Measurements from ENCODE around the gene EPB41L4A. TPM values are rescaled to one million over a fixed set of nuclear protein-coding genes. Genes with fewer than 3 reads are reported as not detected.
"Not testable (repeated sequence)": the region's sequence is repeated elsewhere in the genome, so short reads cannot be mapped to it uniquely, and the experiment has no call there.

The EPB41L4A gene, protein sequence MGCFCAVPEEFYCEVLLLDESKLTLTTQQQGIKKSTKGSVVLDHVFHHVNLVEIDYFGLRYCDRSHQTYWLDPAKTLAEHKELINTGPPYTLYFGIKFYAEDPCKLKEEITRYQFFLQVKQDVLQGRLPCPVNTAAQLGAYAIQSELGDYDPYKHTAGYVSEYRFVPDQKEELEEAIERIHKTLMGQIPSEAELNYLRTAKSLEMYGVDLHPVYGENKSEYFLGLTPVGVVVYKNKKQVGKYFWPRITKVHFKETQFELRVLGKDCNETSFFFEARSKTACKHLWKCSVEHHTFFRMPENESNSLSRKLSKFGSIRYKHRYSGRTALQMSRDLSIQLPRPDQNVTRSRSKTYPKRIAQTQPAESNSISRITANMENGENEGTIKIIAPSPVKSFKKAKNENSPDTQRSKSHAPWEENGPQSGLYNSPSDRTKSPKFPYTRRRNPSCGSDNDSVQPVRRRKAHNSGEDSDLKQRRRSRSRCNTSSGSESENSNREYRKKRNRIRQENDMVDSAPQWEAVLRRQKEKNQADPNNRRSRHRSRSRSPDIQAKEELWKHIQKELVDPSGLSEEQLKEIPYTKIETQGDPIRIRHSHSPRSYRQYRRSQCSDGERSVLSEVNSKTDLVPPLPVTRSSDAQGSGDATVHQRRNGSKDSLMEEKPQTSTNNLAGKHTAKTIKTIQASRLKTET
- 10 to 100 TPM in 4 of 8 experiments, 1 to 10 TPM in 2, under 1 TPM in 2; 0.70 to 17.5 (median 11.1) TPM for total RNA-seq

DNA sequence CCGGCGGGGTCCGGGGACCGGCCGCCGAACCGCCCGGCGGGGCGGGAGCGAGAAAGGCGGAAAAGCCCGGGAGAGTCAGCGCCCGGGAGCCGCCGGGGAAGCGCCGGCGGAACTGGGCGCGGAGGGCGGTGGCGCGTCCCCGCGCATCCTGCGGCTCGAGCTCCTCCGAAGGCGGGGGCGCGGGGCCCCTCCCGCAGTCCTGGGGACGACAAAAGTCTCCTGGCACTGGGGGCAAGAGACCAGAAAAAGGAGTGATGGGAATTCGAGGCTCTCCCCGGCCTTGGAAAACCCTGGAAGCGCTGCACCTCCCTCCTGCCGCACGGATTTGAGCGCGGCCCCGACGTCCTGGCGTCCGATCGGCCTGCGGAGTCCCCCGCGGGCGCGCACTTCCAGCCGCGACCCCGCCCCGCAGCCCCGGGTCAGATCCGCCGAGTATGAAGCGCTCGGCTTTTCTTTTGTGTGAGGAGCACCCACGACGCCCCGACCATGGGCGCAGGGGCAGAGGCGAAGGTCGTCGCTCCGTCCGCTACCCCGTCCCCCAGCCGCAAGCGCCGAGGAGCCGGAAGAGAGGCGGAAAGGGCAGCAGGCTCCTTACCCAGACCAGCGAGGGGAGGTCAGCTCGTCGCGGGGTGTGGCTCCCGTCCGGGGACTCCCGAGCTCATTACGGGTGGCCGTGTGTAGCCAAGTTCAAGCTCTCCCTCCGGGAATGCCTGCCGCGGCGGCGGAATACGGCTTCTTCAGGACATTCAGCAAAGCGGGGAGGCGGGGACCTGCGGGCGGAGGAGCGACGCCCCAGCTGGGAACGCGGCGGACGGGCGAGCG, at the start of gene EPB41L4A:
Gene EPB41L4A (minus strand): TSS at position 114 of the 822 bp plus-strand sequence. CDS start 238 bp downstream, outside the sequence.
- H3K27ac ChIP-seq = peak within 1 kb of the TSS; percentile 1 to 42
- in situ Hi-C loops (cut with MboI; ENCODE audit: low pct_unique_long_range_greater_than_20kb in 2 of 9, low sequenced_read_pairs in 9 of 9, unreplicated experiment in 9 of 9) = loop anchor here in 6 of 9 experiments (25.0 kb wide), 1 partner anchor 207 kb away; no protein-coding TSS in a partner anchor

GRCh38 chr5:112467485-112467884, 48.4 kb upstream of the EPB41L4A start:
- Histone ChIP-seq H3K27ac (no peak overlapping the region), H3K4me1 (replicated peaks in 1 of 2) (no peaks in the 10 kb centered on the region), H3K4me3 (no peak overlapping the region)
- ATAC-seq (replicated peaks in 6 of 8) = peak in 2 of 8 experiments; percentile 75 to 79
- in situ Hi-C loops (cut with MboI; ENCODE audit: low pct_unique_long_range_greater_than_20kb in 2 of 9, low sequenced_read_pairs in 9 of 9, unreplicated experiment in 9 of 9) = no loop called here
- WGBS, 10 experiments = 20 to 100% (median 100%) methylated on average over 1 of the region's 1 CpG; no CpG with 5 or more reads in 5 of the 10 experiments

More for the DNA sequence above, at the start of gene EPB41L4A:
- H3K4me3 ChIP-seq = peak within 1 kb of the TSS; percentile 62 to 95 (median 82)
- ATAC-seq (replicated peaks in 6 of 8) = peak; percentile 9 to 43 (median 29)
- H3K4me1 ChIP-seq (replicated peaks in 1 of 2) = peaks cover 3 to 19% of the 10 kb centered on the region in 2 donors
- 0% methylated on average over 1 to 12 of the region's 103 CpGs; no CpG with 5 or more reads in 6 of the 10 experiments for WGBS, 10 experiments

DNA sequence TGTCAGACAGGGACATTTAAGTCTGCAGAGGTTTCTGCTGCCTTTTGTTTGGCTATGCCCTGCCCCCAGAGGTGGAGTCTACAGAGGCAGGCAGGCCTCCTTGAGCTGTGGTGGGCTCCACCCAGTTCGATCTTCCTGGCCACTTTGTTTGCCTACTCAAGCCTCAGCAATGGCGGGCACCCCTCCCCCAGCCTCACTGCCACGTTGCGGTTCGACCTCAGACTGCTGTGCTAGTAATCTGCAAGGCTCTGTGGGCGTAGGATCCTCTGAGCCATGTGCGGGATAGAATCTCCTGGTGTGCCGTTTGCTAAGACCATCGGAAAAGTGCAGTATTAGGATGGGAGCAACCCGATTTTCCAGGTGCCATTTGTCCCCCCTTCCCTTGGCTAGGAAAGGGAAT, 47.2 kb upstream of the EPB41L4A start:
- 20 to 100% (median 80%) methylated on average over 1 to 4 of the region's 10 CpGs; no CpG with 5 or more reads in 5 of the 10 experiments for WGBS, 10 experiments

DNA sequence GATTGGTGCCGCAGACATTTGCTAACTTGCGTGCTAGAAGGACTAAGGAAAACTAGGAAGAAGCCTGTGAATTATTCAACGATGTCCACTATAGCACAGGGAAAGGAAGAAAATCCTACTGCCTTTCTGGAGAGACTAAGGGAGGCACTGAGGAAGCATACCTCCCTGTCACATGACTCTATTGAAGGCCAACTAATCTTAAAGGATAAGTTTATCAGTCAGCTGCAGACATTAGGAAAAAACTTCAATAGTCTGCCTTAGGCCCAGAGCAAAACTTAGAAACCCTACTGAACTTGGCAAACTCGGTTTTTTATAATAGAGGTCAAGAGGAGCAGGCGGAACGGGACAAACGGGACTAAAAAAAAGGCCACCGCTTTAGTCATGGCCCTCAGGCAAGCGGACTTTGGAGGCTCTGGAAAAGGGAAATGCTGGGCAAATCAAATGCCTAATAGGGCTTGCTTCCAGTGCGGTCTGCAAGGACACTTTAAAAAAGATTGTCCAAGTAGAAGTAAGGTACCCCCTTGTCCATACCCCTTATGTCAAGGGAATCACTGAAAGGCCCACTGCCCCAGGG, 28.2 kb upstream of the EPB41L4A start:
- 43 to 94% (median 84%) methylated on average over 2 to 10 of the region's 10 CpGs; no CpG with 5 or more reads in 1 of the 10 experiments for WGBS, 10 experiments
- H3K4me3 ChIP-seq; in situ Hi-C loops (cut with MboI; ENCODE audit: low pct_unique_long_range_greater_than_20kb in 2 of 9, low sequenced_read_pairs in 9 of 9, unreplicated experiment in 9 of 9); H3K27ac ChIP-seq; H3K4me1 ChIP-seq (replicated peaks in 1 of 2); ATAC-seq (replicated peaks in 6 of 8): not testable (repeated sequence)

More for the DNA sequence above, 47.2 kb upstream of the EPB41L4A start:
- H3K4me1 ChIP-seq (replicated peaks in 1 of 2); ATAC-seq (replicated peaks in 6 of 8); in situ Hi-C loops (cut with MboI; ENCODE audit: low pct_unique_long_range_greater_than_20kb in 2 of 9, low sequenced_read_pairs in 9 of 9, unreplicated experiment in 9 of 9); H3K4me3 ChIP-seq; H3K27ac ChIP-seq: not testable (repeated sequence)

GRCh38 chr5:112445626-112446350, 26.7 kb upstream of the EPB41L4A start:
- H3K27ac ChIP-seq = no peak overlapping the region
- 25 to 92% (median 63%) methylated on average over 2 to 5 of the region's 6 CpGs; no CpG with 5 or more reads in 1 of the 10 experiments for WGBS, 10 experiments
- H3K4me3 ChIP-seq = no peak overlapping the region
- no peaks in the 10 kb centered on the region for H3K4me1 ChIP-seq (replicated peaks in 1 of 2)
- in situ Hi-C loops (cut with MboI; ENCODE audit: low pct_unique_long_range_greater_than_20kb in 2 of 9, low sequenced_read_pairs in 9 of 9, unreplicated experiment in 9 of 9) = no loop called here
- no peak for ATAC-seq (replicated peaks in 6 of 8)

DNA sequence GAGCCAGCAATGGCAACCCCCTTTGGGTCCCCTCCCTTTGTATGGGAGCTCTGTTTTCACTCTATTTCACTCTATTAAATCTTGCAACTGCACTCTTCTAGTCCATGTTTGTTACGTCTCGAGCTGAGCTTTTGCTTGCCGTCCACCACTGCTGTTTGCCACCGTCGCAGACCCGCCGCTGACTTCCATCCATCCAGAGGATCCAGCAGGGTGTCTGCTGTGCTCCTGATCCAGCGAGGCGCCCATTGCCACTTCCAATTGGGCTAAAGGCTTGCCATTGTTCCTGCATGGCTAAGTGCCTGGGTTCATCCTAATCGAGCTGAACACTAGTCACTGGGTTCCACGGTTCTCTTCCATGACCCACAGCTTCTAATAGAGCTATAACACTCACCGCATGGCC, 24.9 kb upstream of the EPB41L4A start:
- H3K4me1 ChIP-seq (replicated peaks in 1 of 2); ATAC-seq (replicated peaks in 6 of 8); H3K27ac ChIP-seq; H3K4me3 ChIP-seq; in situ Hi-C loops (cut with MboI; ENCODE audit: low pct_unique_long_range_greater_than_20kb in 2 of 9, low sequenced_read_pairs in 9 of 9, unreplicated experiment in 9 of 9): not testable (repeated sequence)
- WGBS, 10 experiments = 87 to 100% (median 90%) methylated on average over 1 to 10 of the region's 12 CpGs; no CpG with 5 or more reads in 6 of the 10 experiments

DNA sequence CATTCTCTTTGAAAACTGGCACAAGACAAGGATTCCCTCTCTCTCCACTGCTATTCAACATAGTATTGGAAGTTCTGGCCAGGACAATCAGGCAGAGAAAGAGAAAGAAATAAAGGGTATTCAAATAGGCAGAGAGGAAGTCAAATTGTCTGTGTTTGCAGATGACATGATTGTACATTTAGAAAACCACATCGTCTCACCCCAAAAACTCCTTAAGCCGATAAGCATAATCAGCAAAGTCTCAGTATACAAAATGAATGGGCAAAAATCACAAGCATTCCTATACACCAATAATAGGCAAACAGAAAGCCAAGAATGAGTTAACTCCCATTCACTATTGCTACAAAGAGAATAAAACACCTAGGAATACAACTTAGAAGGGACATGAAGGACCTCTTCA, 21.0 kb upstream of the EPB41L4A start:
- no peak for ATAC-seq (replicated peaks in 6 of 8)
- Histone ChIP-seq H3K4me1 (replicated peaks in 1 of 2) (no peaks in the 10 kb centered on the region), H3K4me3 (no peak overlapping the region), H3K27ac (no peak overlapping the region)
- WGBS, 10 experiments = 21 to 100% (median 93%) methylated on average over 1 to 2 of the region's 2 CpGs; no CpG with 5 or more reads in 5 of the 10 experiments
- in situ Hi-C loops (cut with MboI; ENCODE audit: low pct_unique_long_range_greater_than_20kb in 2 of 9, low sequenced_read_pairs in 9 of 9, unreplicated experiment in 9 of 9) = no loop called here

- WGBS, 10 experiments = 62 to 100% (median 65%) methylated on average over 2 of the region's 2 CpGs; no CpG with 5 or more reads in 7 of the 10 experiments
- ATAC-seq (replicated peaks in 6 of 8) = no peak
- H3K27ac ChIP-seq = no peak overlapping the region
- no peak overlapping the region for H3K4me3 ChIP-seq
- in situ Hi-C loops (cut with MboI; ENCODE audit: low pct_unique_long_range_greater_than_20kb in 2 of 9, low sequenced_read_pairs in 9 of 9, unreplicated experiment in 9 of 9) = no loop called here
- H3K4me1 ChIP-seq (replicated peaks in 1 of 2) = no peaks in the 10 kb centered on the region
These were observed 17.1 kb upstream of the EPB41L4A start for GRCh38 chr5:112436144-112436543.

- Histone ChIP-seq H3K4me3 (no peak overlapping the region), H3K4me1 (replicated peaks in 1 of 2) (no peaks in the 10 kb centered on the region), H3K27ac (no peak overlapping the region)
- 0 to 83% (median 20%) methylated on average over 1 of the region's 1 CpG; no CpG with 5 or more reads in 3 of the 10 experiments for WGBS, 10 experiments
- in situ Hi-C loops (cut with MboI; ENCODE audit: low pct_unique_long_range_greater_than_20kb in 2 of 9, low sequenced_read_pairs in 9 of 9, unreplicated experiment in 9 of 9) = no loop called here
- ATAC-seq (replicated peaks in 6 of 8) = peak in 3 of 8 experiments; percentile 82 to 100 (median 99)
These were observed 15.6 kb upstream of the EPB41L4A start for GRCh38 chr5:112434641-112435040.

GRCh38 chr5:112426202-112426601, 7.1 kb upstream of the EPB41L4A start:
- H3K4me3 ChIP-seq; in situ Hi-C loops (cut with MboI; ENCODE audit: low pct_unique_long_range_greater_than_20kb in 2 of 9, low sequenced_read_pairs in 9 of 9, unreplicated experiment in 9 of 9): not testable (repeated sequence)

GRCh38 chr5:112419986-112420864, 1.1 kb upstream of the EPB41L4A start:
- Histone ChIP-seq H3K4me1 (replicated peaks in 1 of 2) (peaks cover 3 to 19% of the 10 kb centered on the region in 2 donors), H3K4me3 (peak overlapping the region; percentile 62 to 95 (median 82)), H3K27ac (peak overlapping the region in 1 of 2 donors; percentile 42)
- in situ Hi-C loops (cut with MboI; ENCODE audit: low pct_unique_long_range_greater_than_20kb in 2 of 9, low sequenced_read_pairs in 9 of 9, unreplicated experiment in 9 of 9) = loop anchor here in 6 of 9 experiments (25.0 kb wide), 1 partner anchor 208 kb away; no protein-coding TSS in a partner anchor
- peak; percentile 80 to 95 (median 91) for ATAC-seq (replicated peaks in 6 of 8)
- WGBS, 10 experiments = 0 to 50% (median 11%) methylated on average over 2 to 16 of the region's 64 CpGs; no CpG with 5 or more reads in 2 of the 10 experiments

More at GRCh38 chr5:112426202-112426601, 7.1 kb upstream of the EPB41L4A start:
- not testable (repeated sequence) for ATAC-seq (replicated peaks in 6 of 8); H3K27ac ChIP-seq; H3K4me1 ChIP-seq (replicated peaks in 1 of 2)
- 43 to 100% (median 100%) methylated on average over 1 of the region's 3 CpGs; no CpG with 5 or more reads in 6 of the 10 experiments for WGBS, 10 experiments

Data from motor neuron (in vitro differentiated cells).